Measurements from ENCODE around the gene STK32B. TPM values are rescaled to one million over a fixed set of nuclear protein-coding genes. Genes with fewer than 3 reads are reported as not detected.

The STK32B gene
- total and polyA plus RNA-seq, 9 of the 15 experiments (the other 6 are each of a cell fraction or from before 2014, with no cell fraction given) = 0.03 to 0.20 (median 0.07) TPM; not detected in 2

DNA sequence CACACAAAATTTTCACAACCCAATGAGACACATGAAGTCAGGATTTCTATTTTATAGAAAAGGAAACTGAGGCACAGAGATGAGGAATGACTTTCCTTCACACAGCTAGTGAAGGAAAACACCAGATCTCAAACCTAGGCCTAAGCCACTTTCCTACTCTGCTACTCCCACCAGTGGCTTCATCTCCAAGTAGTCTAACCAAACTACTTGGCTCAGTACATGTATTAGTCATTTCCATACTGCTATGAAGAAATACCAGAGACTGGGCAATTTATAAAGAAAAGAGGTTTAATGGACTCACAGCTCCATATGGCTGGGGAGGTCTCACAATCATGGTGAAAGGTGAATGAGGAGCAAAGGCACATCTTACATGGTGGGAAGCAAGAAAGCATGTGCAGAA is 460.5 kb downstream of the STK32B start:
- intact Hi-C loops (cut with micrococcal nuclease) = no loop called here
- ATAC-seq (no peak), DNase-seq (ENCODE audit: extremely low read depth in 1 of 4, low spot score in 3 of 4) (no peak), FAIRE-seq (no peak)
- in situ Hi-C loops (cut with MboI) = no loop called here
- H3K36me3 ChIP-seq (ENCODE audit: control insufficient read depth, insufficient read depth, low read length) = no peaks in the 10 kb centered on the region
- no peaks in the 10 kb centered on the region for H4K20me1 ChIP-seq (replicated peaks; ENCODE audit: control insufficient read depth, insufficient read depth, low read length)
- ChIA-PET CTCF (ENCODE audit: low intra/inter-chr PET ratio) (no interaction called here), POLR2A (interaction anchor here (0.6 kb wide), 1 partner anchor 442 kb away, joined by 3 read pairs; no protein-coding TSS in a partner anchor)
- H3K4me3 ChIP-seq = no peak overlapping the region
- H3K27me3 ChIP-seq (ENCODE audit: control insufficient read depth in 2 of 2, insufficient read depth in 2 of 2, low read length in 2 of 2) = no peaks in the 10 kb centered on the region
- no TSS peak for BruUV-seq (replicated peaks)
- no peak overlapping the region for H3K9ac ChIP-seq (ENCODE audit: insufficient read depth in 1 of 2, low read depth in 2 of 2, low read length in 2 of 2)
- H3K4me2 ChIP-seq (ENCODE audit: insufficient read depth, low read length) = no peak overlapping the region
- H3K4me1 ChIP-seq (replicated peaks in 1 of 2; ENCODE audit: control insufficient read depth in 2 of 2, insufficient read depth in 2 of 2, low read length in 2 of 2) = no peaks in the 10 kb centered on the region
- no peak overlapping the region for H2AFZ ChIP-seq (ENCODE audit: low read depth, low read length)
- H3K27ac ChIP-seq (ENCODE audit: extremely low read depth, low read depth, low read length) = no peak overlapping the region
- H3K9me3 ChIP-seq (replicated peaks; ENCODE audit: control insufficient read depth, insufficient read depth, low read depth, low read length) = no peaks in the 10 kb centered on the region
- H3K9me1 ChIP-seq (ENCODE audit: control insufficient read depth, insufficient read depth, low read length) = no peaks in the 10 kb centered on the region
- no peaks in the 10 kb centered on the region for H3K79me2 ChIP-seq (ENCODE audit: control insufficient read depth, insufficient read depth, low read length)
- TF ChIP-seq ZNF778 (CRISPR knock-in tag; IDR thresholded peaks at IDR 0.05) = no peak
- no peak for TF ChIP-seq KLF10 (CRISPR knock-in tag; IDR thresholded peaks at IDR 0.05)
- no peak for TF ChIP-seq NONO (IDR thresholded peaks at IDR 0.05; ENCODE audit: low read depth in 2 of 2, low read length in 1 of 2)
- no peak for TF ChIP-seq BRF1 (IDR thresholded peaks at IDR 0.05; ENCODE audit: borderline replicate concordance, extremely low read depth, insufficient read length)
- no peak for TF ChIP-seq KDM2B (CRISPR knock-in tag; IDR thresholded peaks at IDR 0.05)
- TF ChIP-seq, protein P1, sequence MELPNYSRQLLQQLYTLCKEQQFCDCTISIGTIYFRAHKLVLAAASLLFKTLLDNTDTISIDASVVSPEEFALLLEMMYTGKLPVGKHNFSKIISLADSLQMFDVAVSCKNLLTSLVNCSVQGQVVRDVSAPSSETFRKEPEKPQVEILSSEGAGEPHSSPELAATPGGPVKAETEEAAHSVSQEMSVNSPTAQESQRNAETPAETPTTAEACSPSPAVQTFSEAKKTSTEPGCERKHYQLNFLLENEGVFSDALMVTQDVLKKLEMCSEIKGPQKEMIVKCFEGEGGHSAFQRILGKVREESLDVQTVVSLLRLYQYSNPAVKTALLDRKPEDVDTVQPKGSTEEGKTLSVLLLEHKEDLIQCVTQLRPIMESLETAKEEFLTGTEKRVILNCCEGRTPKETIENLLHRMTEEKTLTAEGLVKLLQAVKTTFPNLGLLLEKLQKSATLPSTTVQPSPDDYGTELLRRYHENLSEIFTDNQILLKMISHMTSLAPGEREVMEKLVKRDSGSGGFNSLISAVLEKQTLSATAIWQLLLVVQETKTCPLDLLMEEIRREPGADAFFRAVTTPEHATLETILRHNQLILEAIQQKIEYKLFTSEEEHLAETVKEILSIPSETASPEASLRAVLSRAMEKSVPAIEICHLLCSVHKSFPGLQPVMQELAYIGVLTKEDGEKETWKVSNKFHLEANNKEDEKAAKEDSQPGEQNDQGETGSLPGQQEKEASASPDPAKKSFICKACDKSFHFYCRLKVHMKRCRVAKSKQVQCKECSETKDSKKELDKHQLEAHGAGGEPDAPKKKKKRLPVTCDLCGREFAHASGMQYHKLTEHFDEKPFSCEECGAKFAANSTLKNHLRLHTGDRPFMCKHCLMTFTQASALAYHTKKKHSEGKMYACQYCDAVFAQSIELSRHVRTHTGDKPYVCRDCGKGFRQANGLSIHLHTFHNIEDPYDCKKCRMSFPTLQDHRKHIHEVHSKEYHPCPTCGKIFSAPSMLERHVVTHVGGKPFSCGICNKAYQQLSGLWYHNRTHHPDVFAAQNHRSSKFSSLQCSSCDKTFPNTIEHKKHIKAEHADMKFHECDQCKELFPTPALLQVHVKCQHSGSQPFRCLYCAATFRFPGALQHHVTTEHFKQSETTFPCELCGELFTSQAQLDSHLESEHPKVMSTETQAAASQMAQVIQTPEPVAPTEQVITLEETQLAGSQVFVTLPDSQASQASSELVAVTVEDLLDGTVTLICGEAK (IDR thresholded peaks at IDR 0.05) = no peak
- TF ChIP-seq, protein P1 (CRISPR knock-in tag; IDR thresholded peaks at IDR 0.05) = no peak
- TF ChIP-seq, protein P2, sequence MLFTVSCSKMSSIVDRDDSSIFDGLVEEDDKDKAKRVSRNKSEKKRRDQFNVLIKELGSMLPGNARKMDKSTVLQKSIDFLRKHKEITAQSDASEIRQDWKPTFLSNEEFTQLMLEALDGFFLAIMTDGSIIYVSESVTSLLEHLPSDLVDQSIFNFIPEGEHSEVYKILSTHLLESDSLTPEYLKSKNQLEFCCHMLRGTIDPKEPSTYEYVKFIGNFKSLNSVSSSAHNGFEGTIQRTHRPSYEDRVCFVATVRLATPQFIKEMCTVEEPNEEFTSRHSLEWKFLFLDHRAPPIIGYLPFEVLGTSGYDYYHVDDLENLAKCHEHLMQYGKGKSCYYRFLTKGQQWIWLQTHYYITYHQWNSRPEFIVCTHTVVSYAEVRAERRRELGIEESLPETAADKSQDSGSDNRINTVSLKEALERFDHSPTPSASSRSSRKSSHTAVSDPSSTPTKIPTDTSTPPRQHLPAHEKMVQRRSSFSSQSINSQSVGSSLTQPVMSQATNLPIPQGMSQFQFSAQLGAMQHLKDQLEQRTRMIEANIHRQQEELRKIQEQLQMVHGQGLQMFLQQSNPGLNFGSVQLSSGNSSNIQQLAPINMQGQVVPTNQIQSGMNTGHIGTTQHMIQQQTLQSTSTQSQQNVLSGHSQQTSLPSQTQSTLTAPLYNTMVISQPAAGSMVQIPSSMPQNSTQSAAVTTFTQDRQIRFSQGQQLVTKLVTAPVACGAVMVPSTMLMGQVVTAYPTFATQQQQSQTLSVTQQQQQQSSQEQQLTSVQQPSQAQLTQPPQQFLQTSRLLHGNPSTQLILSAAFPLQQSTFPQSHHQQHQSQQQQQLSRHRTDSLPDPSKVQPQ (CRISPR knock-in tag; IDR thresholded peaks at IDR 0.05; ENCODE audit: borderline replicate concordance) = no peak
